Gastrocnemius medialis (tissue), 4 donors: Measurements from ENCODE around the gene DNAJA3.

Experiments
- CTCF ChIP-seq, 5 experiments: fragments of 450-650 bp in 3 of 5; fragments of 200-600 bp in 2 of 5; sonication (generic) in 2 of 5; IDR thresholded peaks in 4 of 5; conservative IDR thresholded peaks in 1 of 5; 1 replicate in 4 of 5; 2 replicates in 1 of 5; pipeline ENCODE4 v1.5.1; 2016 to 2019; ENCODE audit warnings: antibody characterized with exemption in 5 of 5, mild to moderate bottlenecking in 3 of 5, moderate library complexity in 3 of 5
- POLR2A ChIP-seq, 2 donors: fragments of 450-650 bp; IDR thresholded peaks; one replicate each; pipeline ENCODE4 v1.6.1; 2017; ENCODE audit warnings: antibody characterized with exemption in 2 of 2, mild to moderate bottlenecking in 2 of 2, moderate library complexity in 2 of 2

GRCh38 chr16:4420505-4421105 is 5.1 kb upstream of the DNAJA3 start:
- no peak for TF ChIP-seq CTCF (IDR thresholded peaks at IDR 0.05 in 4 of 5, conservative IDR thresholded peaks at IDR 0.05 in 1 of 5)
- no peak for TF ChIP-seq POLR2A (IDR thresholded peaks at IDR 0.05)
